GM12864 (cell line): ENCODE data around the gene PCNX2.
"Not testable (repeated sequence)": the region's sequence is repeated elsewhere in the genome, so short reads cannot be mapped to it uniquely, and the experiment has no call there.

ENCODE experiments used
- DNase-seq: peaks from one replicate; pipeline ENCODE4 v3.0.0-alpha.2; 2011; ENCODE audit warnings: low read depth
- H3K4me3 ChIP-seq: 2 replicates; pipeline ENCODE4 v1.5.1; 2011; ENCODE audit warnings: mild to moderate bottlenecking, low read depth, low read length, control low read depth
- CTCF ChIP-seq: IDR thresholded peaks from 2 replicates; pipeline ENCODE4 v1.5.1; 2011; ENCODE audit warnings: low read depth, mild to moderate bottlenecking, moderate library complexity, low read length, control low read depth, inconsistent platforms; ENCODE audit errors: missing control alignments

The PCNX2 gene

GRCh38 chr1:233132445-233132844 is 163.1 kb downstream of the PCNX2 start:
- DNase-seq: no peak
- H3K4me3 ChIP-seq: no peak overlapping the region
- TF ChIP-seq CTCF: no peak

- not testable (repeated sequence) for H3K4me3 ChIP-seq, DNase-seq
Measured at GRCh38 chr1:233129031-233129430, 166.5 kb downstream of the PCNX2 start.

DNA sequence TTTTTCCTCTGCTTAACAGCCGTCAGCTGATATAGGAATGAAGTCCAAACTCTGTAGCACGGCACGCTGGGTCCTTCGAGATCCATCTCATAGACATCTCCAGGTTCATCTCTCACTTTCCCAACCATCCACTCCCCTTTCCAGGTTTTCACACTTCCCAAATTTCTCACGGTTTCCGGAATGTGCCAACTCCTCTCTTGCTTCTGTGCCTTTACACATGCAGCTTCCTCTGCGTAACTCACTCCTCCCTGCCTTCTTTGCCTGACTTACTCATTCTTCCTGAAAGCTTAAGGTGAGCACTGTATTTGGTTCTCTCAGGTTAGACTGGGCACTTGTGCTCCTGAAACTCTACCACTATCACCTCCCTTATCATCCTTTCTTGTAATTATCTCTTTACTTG is 168.4 kb downstream of the PCNX2 start:
- no peak for TF ChIP-seq CTCF
- no peak overlapping the region for H3K4me3 ChIP-seq
- DNase-seq: no peak

DNA sequence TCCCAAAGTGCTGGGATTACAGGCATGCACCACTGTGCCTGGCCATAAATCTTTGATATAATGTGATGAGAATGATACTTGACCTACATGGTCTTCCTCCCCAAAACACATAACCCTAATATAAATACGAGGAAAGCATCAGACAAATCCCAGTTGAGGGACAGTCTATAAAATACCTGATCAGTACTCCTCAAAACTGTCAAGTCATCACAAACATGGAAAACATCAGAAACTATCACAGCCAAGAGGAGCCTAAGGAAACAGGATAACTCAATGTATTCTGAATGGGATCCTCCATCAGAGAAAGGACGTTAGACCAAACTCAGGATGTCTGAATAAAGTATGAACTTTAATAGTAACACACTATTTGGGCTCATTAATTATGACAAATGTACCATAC is 172.7 kb downstream of the PCNX2 start:
- TF ChIP-seq CTCF: no peak
- DNase-seq: no peak

GRCh38 chr1:233121947-233122559 is 173.5 kb downstream of the PCNX2 start:
- H3K4me3 ChIP-seq: no peak overlapping the region
- no peak for TF ChIP-seq CTCF
- no peak for DNase-seq

More for the DNA sequence above, 172.7 kb downstream of the PCNX2 start:
- H3K4me3 ChIP-seq: no peak overlapping the region

GRCh38 chr1:233114860-233115259 is 180.7 kb downstream of the PCNX2 start:
- no peak overlapping the region for H3K4me3 ChIP-seq
- no peak for TF ChIP-seq CTCF
- no peak for DNase-seq

DNA sequence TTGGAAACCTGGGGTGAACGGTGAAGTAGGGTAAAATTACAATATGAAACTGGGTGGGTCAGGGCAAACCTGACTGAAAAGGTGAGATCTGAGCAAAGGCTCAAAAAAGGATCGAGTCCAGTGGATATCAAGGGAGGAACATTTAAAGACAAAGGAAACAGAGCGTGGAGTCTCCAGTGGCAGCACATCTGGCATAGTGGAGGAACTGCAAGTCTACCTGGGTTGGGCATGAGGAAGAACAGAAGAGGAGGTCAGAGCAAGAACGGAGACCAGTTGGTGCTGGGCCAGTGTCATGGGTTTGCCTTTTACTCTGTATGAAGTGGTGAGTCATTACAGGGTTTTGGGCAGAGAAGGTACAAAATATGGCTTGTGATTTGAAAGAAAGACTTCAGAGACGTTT is 181.4 kb downstream of the PCNX2 start:
- DNase-seq: no peak
- H3K4me3 ChIP-seq: no peak overlapping the region
- no peak for TF ChIP-seq CTCF
